ENCODE data around the gene RASAL2.
"Not testable (repeated sequence)": the region's sequence is repeated elsewhere in the genome, so short reads cannot be mapped to it uniquely, and the experiment has no call there.

The RASAL2 gene

GRCh38 chr1:178330153-178330552, 236.2 kb downstream of the RASAL2 start:
- Mint-ChIP-seq H3K27ac (no peak overlapping the region), H3K4me3 (no peak overlapping the region), H3K9me3 (peaks cover 3% of the 10 kb centered on the region), H3K4me1 (no peaks in the 10 kb centered on the region), H3K36me3 (no peaks in the 10 kb centered on the region)
- ATAC-seq, result no peak
- no peak for DNase-seq (ENCODE audit: low spot score in 2 of 2)

DNA sequence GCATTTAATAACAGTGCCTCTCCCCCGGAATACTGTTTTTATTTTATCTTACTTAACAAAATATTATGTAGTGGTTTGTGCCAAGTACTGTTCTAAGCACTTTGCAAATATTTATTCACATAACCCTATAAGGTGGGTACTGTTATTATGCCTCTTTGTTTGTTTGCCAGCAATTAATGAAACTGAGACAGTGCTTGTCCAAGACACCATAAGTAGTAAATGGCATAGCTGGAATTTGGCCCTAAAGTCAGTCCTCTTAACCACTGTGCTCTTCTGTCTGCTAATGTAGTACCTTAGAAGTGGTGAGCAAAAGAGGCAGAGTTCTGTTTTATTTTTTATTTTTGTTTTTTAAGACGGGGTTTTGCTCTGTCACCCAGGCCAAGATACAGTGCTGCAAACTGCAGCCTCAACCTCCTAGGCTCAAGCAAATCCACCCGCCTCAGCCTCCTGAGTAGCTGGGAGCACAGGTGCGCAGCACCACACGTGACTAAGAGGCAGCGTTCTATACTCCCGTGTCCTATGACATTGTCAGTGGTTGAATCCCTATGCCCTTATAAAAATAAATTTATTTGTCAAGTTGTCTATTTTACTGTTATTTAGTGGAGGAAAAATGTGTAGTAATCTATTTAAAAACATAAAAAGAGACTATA, 237.1 kb downstream of the RASAL2 start:
- Mint-ChIP-seq H3K27ac (no peak overlapping the region), H3K4me1 (no peaks in the 10 kb centered on the region)
- ATAC-seq, result no peak

DNA sequence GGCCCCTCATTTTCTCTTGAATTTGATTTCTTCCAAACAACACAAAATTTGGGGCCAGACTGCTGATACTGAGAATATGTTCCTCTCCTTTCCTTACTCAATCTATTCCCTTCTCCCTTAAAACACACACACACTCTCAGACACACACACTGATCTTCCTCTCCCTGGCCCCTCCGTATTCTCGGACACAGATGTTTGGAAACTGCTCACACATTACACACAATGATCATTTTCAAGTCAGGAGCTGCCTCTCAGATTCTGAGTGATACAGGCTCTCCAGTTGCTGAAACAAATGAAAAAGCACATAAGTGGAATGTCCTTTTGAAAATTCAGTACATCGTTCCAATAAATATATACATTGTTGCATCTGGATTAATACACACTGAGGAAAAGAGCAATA, 241.5 kb downstream of the RASAL2 start:
- Mint-ChIP-seq H3K4me1 (no peaks in the 10 kb centered on the region), H3K36me3 (no peaks in the 10 kb centered on the region), H3K27ac (no peak overlapping the region), H3K9me3 (no peaks in the 10 kb centered on the region), H3K4me3 (no peak overlapping the region)
- no peak for ATAC-seq
- DNase-seq (ENCODE audit: low spot score in 2 of 2), result no peak

More for the DNA sequence above, 237.1 kb downstream of the RASAL2 start:
- H3K9me3 Mint-ChIP-seq, result peaks cover 3% of the 10 kb centered on the region
- no peaks in the 10 kb centered on the region for H3K36me3 Mint-ChIP-seq
- H3K4me3 Mint-ChIP-seq, result no peak overlapping the region
- DNase-seq (ENCODE audit: low spot score in 2 of 2), result no peak

- Mint-ChIP-seq H3K4me1 (no peaks in the 10 kb centered on the region), H3K36me3 (no peaks in the 10 kb centered on the region), H3K27ac (no peak overlapping the region), H3K9me3 (no peaks in the 10 kb centered on the region), H3K4me3 (no peak overlapping the region)
- no peak for DNase-seq (ENCODE audit: low spot score in 2 of 2)
- ATAC-seq, result no peak
Observed at GRCh38 chr1:178337091-178337706, 243.3 kb downstream of the RASAL2 start.

GRCh38 chr1:178339834-178340233, 245.9 kb downstream of the RASAL2 start:
- Mint-ChIP-seq H3K27ac (no peak overlapping the region), H3K4me1 (no peaks in the 10 kb centered on the region), H3K9me3 (no peaks in the 10 kb centered on the region), H3K36me3 (no peaks in the 10 kb centered on the region), H3K4me3 (no peak overlapping the region)
- no peak for ATAC-seq
- DNase-seq (ENCODE audit: low spot score in 2 of 2), result no peak

- Mint-ChIP-seq H3K4me3 (no peak overlapping the region), H3K36me3 (no peaks in the 10 kb centered on the region), H3K27ac (no peak overlapping the region), H3K9me3 (no peaks in the 10 kb centered on the region), H3K4me1 (no peaks in the 10 kb centered on the region)
- DNase-seq (ENCODE audit: low spot score in 2 of 2), result no peak
- no peak for ATAC-seq
Observed at GRCh38 chr1:178341261-178341956, 247.5 kb downstream of the RASAL2 start.

DNA sequence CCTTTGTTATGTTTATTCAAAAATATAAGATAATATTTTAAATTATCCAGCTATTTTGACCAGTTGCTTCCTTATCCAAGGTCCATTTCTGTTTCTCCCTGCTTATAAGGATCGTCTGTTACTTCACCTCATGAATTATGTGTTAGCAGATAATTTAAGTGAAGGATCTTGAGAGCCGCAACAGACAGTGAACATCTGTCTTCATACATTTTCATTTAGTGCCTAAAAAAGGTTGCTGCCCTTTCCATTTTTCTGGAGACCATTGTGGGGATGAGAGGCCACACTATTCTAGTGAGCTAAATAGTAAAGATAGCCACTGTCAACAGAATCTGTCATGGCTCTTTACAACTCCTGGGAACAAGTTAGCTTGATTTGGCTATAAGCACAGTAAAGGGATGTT, 248.8 kb downstream of the RASAL2 start:
- H3K4me1 Mint-ChIP-seq, result no peaks in the 10 kb centered on the region
- H3K36me3 Mint-ChIP-seq, result no peaks in the 10 kb centered on the region
- no peak overlapping the region for H3K4me3 Mint-ChIP-seq
- ATAC-seq (no peak), DNase-seq (ENCODE audit: low spot score in 2 of 2) (no peak)
- H3K27ac Mint-ChIP-seq, result no peak overlapping the region
- H3K9me3 Mint-ChIP-seq, result no peaks in the 10 kb centered on the region

DNA sequence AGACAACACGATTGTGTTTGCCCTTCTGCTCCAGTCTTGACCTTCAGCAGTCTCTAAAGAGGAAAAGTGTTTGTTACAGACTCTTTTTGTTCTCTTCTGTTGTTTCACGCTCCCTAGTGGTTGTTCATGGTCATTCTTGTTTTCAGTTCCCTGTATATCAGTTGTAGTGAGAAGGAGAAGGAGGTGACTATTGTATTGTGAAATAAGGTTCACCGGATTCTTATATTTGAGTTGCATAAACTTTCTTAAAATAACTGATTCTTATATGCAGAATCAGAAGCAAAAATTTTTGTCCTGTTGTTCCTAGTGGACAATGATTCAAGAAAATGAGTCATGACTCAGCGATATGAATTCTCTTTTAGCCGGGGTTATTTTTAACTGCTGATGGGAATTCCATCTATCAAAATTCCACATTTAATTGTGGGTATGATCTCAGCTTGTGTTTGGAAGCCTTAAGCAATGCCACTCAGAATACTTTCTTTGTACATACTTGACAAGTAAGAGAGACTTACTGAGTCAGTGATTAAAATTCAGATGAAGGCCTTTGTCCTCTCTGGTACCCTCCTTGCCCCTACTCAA, 250.7 kb downstream of the RASAL2 start:
- Mint-ChIP-seq H3K9me3 (no peaks in the 10 kb centered on the region), H3K4me1 (no peaks in the 10 kb centered on the region), H3K27ac (no peak overlapping the region), H3K4me3 (no peak overlapping the region), H3K36me3 (no peaks in the 10 kb centered on the region)
- ATAC-seq (no peak), DNase-seq (ENCODE audit: low spot score in 2 of 2) (no peak)

- no peak for ATAC-seq
- H3K27ac Mint-ChIP-seq, result no peak overlapping the region
- H3K4me3 Mint-ChIP-seq, result no peak overlapping the region
- no peaks in the 10 kb centered on the region for H3K36me3 Mint-ChIP-seq
- no peak for DNase-seq (ENCODE audit: low spot score in 2 of 2)
- H3K9me3 Mint-ChIP-seq, result no peaks in the 10 kb centered on the region
- H3K4me1 Mint-ChIP-seq, result no peaks in the 10 kb centered on the region
Observed at GRCh38 chr1:178345238-178345637, 251.3 kb downstream of the RASAL2 start.

DNA sequence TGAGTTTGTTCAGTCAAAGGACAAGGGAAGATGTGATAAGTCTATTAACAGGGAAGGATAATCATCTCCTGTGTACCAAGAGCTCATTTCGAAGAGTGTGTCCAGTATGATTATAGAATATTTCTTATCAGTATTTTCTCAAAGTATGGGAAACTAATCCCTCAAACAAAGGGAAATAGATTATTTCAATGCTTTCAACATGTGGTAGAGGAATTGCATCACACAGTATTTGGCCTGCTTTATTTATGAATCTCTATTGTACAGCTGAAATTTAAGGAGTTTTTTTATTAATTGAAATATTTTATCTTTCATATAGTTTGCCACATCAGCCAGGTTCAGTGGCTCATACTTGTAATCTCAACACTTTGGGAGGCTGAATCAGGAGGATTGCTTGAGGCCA, 251.9 kb downstream of the RASAL2 start:
- ATAC-seq, result no peak
- no peaks in the 10 kb centered on the region for H3K36me3 Mint-ChIP-seq
- DNase-seq (ENCODE audit: low spot score in 2 of 2), result no peak
- no peaks in the 10 kb centered on the region for H3K4me1 Mint-ChIP-seq
- H3K9me3 Mint-ChIP-seq, result no peaks in the 10 kb centered on the region
- no peak overlapping the region for H3K27ac Mint-ChIP-seq
- H3K4me3 Mint-ChIP-seq, result no peak overlapping the region

DNA sequence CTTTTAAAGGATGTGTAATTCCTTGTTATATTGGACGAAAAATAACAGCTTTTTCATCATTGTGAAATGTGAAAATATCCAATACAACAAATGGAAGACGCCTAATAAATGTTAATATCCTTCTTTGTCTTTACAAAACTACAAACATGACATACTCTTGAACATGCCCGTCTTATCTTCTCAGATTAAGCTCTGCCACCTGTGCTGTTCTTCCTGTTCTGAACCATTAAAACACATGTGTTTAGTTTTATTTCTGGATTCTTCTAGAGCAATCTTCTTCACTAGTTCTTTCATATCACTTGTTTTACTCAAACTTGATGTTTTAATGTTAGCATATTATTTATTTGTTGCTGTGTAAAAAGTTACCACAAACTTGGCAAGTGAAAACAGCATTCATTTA, 255.9 kb downstream of the RASAL2 start:
- no peak overlapping the region for H3K4me3 Mint-ChIP-seq
- H3K4me1 Mint-ChIP-seq, result no peaks in the 10 kb centered on the region
- H3K36me3 Mint-ChIP-seq, result no peaks in the 10 kb centered on the region
- H3K27ac Mint-ChIP-seq, result no peak overlapping the region
- no peak for ATAC-seq
- no peak for DNase-seq (ENCODE audit: low spot score in 2 of 2)
- H3K9me3 Mint-ChIP-seq, result peaks cover 7% of the 10 kb centered on the region

DNA sequence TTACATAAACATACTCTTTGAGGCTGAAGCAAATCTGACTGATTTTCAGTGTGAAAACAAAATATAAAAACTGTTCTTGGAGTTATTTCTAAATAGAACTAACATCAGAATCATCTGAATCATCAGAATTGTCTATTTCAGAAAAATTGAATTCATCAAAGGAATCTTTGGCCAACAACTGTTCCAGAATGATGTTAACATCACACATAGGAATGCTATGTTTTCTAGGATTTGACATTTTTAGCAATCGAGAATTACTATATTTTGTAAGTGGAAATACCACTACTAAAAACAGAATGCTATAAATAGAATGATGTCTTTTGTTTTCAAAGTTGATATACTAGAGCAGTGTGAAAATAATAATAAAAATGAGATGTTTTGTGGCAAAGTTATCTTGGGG, 258.0 kb downstream of the RASAL2 start:
- DNase-seq (ENCODE audit: low spot score in 2 of 2); H3K36me3 Mint-ChIP-seq; H3K9me3 Mint-ChIP-seq; H3K27ac Mint-ChIP-seq; H3K4me1 Mint-ChIP-seq; H3K4me3 Mint-ChIP-seq; ATAC-seq: not testable (repeated sequence)

GRCh38 chr1:178352790-178353416, 259.0 kb downstream of the RASAL2 start:
- peak; percentile 40 for ATAC-seq

DNA sequence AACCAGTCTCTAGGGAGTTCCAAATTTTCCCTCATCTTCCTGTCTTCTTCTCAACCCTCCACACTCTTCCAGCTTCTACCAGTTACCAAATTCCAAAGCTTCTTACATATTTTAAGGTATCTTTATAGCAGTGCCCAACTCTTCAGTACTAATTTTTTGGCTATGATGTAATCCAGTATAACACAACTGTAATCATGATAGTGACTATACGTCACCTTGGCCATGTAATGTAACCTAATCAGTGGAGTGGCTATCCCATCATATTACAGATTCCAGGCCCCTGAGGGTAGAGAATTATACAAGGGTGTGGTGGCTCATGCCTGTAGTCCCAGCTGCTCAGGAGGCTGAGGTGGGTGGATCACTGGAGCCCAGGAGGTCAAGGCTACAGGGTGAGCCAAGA, 259.6 kb downstream of the RASAL2 start:
- H3K27ac Mint-ChIP-seq, result no peak overlapping the region
- ATAC-seq (no peak), DNase-seq (ENCODE audit: low spot score in 2 of 2) (no peak)
- H3K9me3 Mint-ChIP-seq, result peaks cover 7% of the 10 kb centered on the region
- no peaks in the 10 kb centered on the region for H3K36me3 Mint-ChIP-seq
- no peak overlapping the region for H3K4me3 Mint-ChIP-seq
- no peaks in the 10 kb centered on the region for H3K4me1 Mint-ChIP-seq

More at GRCh38 chr1:178352790-178353416, 259.0 kb downstream of the RASAL2 start:
- DNase-seq (ENCODE audit: low spot score in 2 of 2), result no peak
- Mint-ChIP-seq H3K9me3 (peaks cover 7% of the 10 kb centered on the region), H3K36me3 (no peaks in the 10 kb centered on the region), H3K4me1 (no peaks in the 10 kb centered on the region), H3K4me3 (no peak overlapping the region), H3K27ac (no peak overlapping the region)

DNA sequence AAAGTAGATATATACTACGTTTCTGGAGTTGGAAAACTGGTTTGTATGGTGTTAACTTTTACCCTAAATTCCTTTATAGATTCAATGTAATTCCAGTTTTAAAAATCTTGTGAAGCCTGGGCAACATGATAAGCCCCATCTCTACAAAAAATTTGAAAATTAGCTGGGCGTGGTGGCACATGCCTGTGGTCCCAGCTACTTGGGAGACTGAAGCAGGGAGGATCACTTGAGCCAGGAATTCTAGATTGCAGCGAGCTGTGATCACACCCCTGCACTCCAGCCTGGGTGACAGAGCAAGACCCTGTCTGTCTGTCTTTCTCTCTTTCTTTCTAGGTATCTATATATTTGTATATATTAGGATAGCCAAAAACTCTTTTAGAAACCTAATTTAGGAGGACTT, 260.9 kb downstream of the RASAL2 start:
- no peak overlapping the region for H3K4me3 Mint-ChIP-seq
- no peak overlapping the region for H3K27ac Mint-ChIP-seq
- no peak for ATAC-seq
- peaks cover 7% of the 10 kb centered on the region for H3K9me3 Mint-ChIP-seq
- no peaks in the 10 kb centered on the region for H3K36me3 Mint-ChIP-seq
- DNase-seq (ENCODE audit: low spot score in 2 of 2), result no peak
- H3K4me1 Mint-ChIP-seq, result no peaks in the 10 kb centered on the region

All from stimulated activated effector memory CD8-positive, alpha-beta T cell treated with anti-CD3 and anti-CD28 coated beads, Interleukin-12 subunit alpha, Interleukin-12 subunit beta, amount 100 ng/mL, for 72 hours (primary cell).